NCI-H1694 treated with DMSO at 0.1 percent for 48 hours (cell line): ENCODE measurements around the gene TENT4A.
A peak's percentile ranks its signal among the peaks of the same experiment; 100 is the strongest.

Experiments used
- DNase-seq: peaks from one replicate; lab custom pipeline; 2025; lab: John Stamatoyannopoulos, UW

TENT4A gene

DNA sequence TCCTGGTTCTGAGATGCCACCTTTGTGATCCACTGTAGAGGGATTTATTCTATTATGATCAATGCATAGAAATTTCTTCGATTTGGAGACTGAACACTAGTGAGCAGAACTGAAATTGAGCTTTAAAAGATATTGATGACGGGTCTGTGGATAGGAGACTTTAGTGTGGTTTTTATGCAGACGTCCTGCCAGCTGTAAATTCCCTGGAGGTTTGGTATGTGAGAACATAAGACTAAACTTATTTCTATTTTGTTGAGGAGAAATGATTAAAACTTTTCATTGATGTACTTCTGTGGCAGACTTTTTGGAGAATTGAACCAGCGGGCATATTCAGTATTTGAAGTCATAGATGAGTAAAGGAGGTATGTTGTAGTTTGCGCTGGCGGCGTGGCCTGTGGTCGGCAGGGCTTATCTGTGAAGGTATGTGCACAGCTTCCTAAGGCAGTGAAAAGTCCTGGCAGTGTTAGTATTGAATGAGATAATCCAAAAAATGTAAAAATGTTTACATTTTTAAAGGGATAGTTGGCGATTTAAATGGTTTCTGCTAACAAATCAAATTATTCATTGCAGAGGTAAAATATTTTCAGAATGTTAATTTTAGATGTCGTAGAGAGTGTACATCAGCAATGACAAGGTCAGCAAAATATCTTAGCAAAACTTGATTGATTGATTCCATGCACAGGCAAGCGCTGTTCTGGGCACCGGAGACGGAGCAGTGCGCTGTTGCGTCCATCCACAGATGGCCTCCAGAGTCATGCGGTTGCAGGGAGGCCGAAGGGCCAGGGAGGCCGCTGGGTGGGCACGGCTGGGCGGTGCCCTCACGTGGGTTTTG, 20.4 kb downstream of the TENT4A start:
- DNase-seq: no peak

DNA sequence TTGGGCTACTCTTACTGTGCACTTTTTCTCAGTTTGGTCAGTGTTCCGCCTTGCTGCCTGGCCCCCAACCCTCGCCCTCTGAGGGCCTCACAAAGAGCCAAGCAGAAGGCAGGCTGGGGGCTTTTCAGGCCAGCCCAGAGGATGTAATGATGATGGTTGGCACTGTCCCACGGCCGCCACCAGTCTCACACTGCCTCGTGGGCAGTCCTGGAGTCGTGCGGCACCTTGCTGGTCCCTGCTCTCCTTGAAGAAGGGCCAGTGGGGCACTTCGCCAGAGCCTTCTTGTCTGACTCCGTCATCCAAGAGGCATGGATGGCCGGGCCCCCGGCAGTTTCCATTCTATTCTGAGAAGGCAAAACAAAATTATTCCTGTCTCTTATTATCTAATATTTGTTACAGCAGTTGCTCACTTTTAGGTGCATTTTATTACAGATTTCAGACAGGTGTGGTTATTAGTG, 21.0 kb downstream of the TENT4A start:
- DNase-seq: no peak

DNA sequence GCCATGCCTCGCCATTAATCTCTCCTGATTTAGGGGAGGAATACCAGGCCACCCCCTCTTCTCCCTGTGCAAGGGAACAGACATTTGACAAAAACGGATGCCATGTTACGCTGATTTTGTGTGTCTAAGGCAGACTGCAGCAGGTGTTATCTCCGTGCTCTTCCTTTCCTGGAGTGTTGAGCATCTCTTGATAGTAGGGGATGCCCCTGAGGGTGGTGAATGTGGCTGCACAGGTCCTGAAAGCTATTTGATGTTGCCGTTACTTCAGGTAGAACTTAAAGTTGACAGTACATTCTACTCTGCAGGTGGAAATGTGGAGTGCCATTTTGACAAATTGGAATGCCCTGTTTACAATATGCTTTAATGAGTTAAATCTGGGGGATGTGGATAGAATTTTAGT, 21.5 kb downstream of the TENT4A start:
- no peak for DNase-seq

DNA sequence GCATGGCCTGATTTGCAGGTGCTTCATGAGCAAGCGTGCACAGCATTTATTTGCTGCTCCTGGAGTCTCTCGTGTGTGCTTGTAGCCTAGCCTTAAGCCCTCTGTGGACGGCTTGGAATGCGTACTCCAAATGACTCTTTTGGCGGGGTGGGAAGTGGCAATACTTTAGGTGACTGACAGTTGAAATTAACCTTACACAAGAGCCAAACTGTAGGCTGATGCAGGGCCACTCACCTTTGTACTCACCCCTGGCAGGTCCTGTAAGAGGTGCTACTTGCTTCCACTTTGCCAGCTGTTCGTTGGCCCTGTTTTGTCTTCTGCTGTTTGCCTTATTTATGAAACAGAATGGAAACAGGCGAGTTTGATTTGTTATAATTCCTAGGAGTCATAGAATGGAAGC, 22.9 kb downstream of the TENT4A start:
- no peak for DNase-seq

DNA sequence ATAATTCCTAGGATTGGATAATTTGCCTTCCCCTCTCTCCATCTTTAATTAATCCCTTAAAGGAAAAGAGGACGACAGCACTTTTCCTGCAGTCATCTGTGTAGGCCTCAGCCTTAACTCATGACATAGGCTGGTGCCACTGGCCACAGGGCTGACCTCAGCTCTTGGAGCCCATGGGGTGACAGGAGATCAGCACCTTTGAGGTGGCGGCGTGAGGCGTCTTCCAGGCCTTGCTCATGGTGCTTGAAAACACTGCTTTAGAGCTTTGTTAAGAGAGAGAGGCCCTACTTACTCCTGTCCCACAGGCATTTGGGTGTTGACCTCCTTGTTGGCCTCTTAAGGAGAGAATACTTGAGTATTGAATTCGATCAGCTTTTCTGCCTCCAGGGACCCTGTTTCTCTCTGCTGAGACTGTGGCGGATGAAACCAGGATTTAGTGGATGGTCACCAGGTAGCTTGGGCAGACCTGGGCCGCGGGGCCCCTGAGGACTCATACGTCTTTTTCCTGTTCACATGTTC, 23.4 kb downstream of the TENT4A start:
- DNase-seq: no peak

DNA sequence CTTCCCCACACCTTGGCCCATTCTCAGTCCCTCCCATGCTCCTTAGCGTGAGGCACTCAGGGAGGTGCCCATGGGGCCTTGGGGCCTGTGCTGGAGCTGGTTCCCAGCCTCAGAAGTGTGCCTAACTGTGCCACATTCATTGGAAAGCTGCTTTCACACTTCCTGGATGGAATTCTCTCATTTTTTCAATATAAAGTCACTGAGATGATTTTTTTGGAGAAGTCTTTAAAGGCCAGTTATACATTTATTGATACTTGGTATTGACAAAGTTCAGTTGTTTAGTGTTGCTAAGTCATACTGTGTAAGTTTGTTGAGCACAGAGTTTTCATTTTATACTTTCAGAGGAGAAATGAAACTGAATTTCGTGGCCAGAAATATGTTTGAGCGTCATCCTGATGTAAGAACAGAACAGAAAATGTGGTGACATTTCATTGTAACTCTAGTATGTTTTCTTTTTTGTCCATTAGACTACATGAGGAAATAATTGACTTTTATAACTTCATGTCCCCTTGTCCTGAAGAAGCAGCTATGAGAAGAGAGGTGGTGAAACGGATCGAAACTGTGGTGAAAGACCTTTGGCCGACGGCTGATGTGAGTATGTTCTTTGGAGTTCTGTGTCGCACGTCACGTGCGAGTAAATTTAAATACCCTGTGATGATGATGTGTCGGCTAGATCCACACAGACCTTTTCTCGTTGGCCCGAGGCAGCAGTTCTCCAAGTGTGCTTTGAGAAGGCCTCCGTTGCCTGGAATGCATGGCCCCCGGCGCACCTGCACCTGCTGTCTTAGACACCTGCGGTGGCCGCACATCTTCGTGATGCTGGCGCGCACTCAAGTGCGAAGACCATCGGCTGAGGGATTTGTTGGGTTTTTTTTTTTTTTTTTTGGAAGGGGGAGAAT, 24.1 kb downstream of the TENT4A start:
- no peak for DNase-seq

DNA sequence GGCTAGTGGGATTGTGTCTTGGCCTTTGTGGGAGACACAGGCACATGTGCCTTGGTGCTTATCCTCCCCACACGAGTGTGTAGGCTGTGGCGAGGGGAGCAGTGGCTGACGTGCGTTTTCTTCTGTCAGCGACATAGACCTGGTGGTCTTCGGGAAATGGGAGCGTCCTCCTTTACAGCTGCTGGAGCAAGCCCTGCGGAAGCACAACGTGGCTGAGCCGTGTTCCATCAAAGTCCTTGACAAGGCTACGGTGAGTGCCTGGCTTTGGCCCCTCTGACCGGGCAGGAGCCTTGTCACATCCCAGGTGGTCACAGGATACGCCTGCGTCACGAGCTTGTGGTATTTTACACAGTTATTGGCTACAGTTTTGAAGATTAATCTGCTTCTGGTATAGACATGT, 26.4 kb downstream of the TENT4A start:
- no peak for DNase-seq

DNA sequence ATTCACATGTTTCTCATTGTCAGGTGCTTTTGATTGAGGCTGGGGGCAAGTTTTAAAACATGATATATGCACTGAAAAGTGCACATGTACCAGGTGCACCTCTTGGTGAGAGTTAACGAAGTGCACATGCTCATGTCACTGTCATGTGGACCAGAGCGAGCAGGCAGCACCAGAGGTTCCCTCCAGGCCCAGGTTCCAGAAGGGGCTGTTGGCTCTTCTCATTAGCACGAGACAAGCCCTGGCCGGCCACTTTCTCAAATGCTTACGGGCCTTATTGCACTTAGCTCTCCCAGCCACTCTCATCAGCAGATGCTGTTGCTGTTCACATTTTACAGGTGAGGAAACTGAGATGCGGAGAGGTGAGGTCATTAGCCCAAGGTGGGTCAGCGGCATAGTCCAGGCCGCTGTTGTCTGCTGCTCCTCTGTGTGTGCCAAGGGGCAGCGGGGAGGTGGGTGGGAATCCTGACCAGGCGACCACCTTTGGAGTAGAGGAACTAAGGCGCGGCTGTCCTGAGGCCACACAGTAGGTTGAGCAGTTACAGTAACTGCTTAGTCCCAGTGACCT, 27.4 kb downstream of the TENT4A start:
- no peak for DNase-seq

DNA sequence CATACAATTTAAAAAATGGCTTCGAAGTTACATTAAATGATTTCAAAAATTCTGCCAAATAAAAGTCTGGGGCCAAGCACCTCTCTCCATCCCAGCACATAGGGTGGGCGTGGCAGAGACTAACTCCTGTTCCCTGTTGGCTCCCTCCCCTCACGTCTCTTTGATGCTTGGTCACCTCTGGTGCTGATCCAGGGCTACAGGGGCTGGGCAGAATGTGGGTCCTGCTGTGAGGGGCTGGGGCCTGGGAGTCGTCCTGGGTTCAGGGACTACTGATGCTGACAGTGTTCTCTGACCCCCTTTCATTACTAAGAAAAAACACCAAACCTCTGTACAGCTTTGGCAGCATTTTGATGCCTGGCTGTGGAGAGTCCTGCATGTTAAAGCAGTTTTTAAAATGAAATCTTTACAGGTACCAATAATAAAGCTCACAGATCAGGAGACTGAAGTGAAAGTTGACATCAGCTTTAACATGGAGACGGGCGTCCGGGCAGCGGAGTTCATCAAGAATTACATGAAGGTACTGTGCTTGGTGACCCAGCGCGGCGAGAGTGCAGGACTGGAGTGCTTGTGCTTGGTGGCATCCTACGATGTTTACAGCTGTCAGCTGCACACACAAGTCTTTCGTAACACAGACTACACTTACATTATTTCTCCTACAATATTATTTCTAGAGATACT, 29.0 kb downstream of the TENT4A start:
- no peak for DNase-seq

DNA sequence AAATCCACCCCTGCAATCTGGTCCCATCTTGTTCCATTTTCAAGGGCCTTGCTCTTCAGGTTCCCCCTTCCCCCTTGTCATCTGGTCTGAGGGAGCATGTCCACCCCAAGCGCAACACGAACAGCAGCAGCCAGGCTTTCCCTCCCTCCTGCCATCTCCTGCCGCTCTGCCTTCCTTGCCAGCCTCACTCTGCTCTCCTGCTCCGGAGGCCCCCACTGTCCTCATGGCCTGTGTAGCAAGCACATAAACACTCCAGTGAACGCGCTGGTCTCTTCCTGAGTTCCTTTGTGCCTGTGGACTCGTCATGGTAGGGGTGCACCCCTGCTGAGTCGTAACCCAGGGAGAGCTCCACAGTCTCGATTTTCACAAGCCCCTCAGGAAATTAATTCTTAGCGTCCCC, 29.9 kb downstream of the TENT4A start:
- no peak for DNase-seq

DNA sequence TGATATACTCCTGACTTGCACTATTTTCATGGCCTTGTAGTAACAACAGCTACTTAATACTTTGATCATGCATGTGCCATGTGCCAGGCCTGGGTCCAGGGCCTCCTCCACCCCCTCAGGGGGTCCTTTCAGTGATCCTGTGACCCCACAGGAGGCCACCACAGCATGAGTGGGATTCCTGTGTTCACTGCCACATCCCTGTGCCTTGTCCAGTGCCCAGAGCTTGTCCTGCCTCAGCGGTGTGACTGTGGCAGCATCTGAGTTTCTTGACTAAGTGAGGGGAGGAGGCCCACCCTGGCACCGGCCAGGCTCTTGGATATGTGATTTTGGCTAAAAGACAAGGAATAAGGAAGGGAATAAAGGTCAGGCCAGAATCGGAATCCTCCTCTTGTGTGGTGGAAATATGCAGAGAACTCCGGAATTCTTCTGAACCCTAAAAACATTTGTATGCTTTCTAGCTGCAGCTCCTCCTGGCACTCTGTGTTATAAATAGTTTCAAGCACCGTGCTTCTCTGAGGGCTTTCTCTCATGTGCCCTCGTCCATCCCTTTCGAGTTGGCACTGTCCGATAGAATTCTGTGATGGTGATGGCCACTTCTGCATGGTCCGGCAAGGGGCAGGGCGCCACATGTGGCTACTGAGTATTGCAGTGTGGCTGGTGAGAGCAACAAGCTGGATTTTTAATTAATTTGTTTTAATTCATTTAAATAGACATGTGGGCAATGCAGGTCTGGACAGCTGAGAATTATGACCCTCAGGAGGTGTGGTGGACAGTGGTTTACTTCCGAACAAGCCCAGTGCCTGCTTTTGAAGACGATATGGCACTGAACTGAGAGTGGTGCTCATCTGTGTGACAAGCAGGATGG, 31.8 kb downstream of the TENT4A start:
- DNase-seq: no peak

DNA sequence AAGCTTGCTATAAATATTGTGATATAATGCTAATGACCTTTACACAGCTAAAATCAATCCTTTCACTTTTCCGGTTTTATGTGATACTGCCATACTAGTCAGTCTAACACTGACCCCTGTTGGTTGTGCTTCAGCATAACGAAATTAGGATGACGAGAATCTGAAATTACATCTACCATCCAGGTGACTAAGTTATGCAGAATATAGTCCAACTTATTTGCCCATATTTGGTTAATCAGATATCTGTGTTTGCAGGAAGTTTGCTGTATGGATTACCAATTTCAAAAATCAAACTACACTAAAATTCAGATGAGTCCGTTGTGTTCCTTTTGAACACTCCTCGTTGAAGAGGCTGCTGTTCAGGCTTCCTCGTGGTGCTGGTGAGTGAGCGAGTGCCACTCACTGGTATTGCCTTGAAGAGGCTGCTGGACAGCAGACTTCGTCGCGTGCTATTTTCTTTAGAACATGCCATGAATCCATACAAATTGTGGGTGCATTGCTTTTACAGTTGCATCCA, 32.5 kb downstream of the TENT4A start:
- DNase-seq: peak; percentile 62

DNA sequence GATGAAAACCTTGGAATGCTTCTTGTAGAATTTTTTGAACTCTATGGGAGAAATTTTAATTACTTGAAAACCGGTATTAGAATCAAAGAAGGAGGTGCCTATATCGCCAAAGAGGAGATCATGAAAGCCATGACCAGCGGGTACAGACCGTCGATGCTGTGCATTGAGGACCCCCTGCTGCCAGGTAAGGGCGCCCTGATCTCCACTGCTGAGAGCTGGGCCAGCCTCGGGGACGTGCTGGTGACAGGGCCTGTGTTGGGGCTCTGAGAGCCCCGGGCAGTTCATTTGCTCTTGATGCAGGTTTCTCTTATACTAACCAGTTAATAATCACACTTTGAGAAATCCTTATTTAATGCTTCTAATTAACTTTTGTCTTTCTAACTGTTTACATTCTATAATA, 33.0 kb downstream of the TENT4A start:
- no peak for DNase-seq

DNA sequence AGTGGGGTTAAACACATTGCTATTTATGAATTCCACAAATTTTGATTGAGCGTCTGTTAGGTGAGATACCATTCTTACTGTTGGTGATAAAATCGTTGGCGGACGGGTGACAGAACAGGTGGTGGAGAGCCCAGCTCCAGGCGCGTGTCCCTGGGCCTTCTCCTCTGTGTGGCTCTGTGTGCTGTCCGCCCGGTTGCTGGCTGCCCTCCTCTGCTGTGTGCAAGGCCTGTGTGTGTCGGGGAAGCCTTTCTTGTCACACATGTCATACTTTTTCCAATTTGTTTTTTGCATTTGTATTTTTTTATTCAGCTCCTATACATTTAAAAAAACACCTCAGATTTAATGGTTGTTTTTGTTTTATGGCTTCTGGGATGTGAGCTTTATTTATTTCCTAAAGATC, 33.9 kb downstream of the TENT4A start:
- no peak for DNase-seq

DNA sequence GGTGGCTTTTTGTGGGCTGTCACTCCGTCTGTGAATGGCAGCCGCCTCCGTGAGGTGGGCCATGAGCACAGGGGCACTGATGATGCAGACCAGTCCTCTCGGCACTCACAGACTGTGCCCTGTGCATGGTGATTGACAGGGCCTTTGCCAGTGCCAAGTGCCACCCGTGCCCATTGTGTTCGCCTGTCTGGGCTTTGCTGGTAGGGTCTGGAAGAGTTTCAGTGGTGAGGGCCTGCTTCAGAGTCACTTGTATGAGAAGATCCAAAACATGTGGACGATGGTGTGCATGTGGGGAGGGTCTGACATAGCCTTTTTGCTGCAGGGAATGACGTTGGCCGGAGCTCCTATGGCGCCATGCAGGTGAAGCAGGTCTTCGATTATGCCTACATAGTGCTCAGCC, 34.9 kb downstream of the TENT4A start:
- DNase-seq: no peak

DNA sequence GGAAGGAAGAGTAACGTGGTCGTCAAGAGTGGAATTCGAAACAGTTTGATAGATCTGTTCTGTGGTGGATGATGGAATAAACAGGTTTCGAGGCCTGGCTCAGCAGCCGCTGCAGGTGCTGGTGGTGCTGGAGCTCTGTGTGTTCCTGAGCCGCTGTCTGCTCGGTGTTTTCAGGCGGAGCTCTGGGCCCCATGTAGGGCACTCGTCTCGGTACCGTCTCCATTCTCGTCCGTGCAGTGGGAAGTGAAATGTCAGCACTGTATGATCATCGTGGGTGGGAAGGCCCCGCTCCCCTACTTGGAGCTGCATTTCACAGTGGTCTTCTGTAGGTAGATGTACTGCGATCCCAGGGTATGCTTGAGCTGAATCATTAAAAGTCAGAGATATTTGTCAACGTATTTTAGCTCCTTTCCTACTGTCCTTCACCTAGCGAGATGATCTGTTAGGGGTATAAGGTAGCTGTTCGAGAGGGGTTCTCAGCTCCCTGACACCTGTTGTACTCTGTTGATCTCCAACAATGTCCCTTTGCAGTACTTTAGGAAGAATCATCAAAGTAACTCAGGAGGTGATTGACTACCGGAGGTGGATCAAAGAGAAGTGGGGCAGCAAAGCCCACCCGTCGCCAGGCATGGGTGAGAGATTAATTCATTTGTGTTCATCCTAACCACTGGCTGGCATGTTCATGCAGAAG, 35.9 kb downstream of the TENT4A start:
- no peak for DNase-seq

DNA sequence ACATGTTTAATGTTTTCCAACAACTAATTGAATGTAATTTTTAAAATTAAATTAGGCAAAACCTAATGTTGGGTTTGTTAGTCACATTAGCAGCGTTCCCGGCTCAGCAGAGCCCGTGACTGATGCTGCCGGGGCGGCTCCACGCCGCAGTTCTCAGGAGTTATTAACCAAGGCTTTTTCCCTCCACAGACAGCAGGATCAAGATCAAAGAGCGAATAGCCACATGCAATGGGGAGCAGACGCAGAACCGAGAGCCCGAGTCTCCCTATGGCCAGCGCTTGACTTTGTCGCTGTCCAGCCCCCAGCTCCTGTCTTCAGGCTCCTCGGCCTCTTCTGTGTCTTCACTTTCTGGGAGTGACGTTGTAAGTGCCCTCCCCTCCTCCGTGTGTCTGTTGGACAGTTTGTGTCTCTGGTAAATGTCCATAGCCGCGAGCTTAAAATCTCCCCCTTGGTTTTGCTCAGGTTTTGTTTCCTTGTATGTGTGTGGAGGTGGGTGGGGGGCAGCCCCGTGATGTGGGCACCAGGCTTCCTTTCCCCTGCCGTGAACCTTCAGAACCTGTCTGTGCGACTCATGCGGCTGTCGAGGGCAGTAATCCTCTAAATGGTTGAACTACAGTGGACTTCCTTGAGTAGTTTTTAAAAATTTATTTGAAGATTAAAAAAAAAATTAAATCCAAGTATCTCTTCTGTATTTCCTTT, 37.1 kb downstream of the TENT4A start:
- no peak for DNase-seq

DNA sequence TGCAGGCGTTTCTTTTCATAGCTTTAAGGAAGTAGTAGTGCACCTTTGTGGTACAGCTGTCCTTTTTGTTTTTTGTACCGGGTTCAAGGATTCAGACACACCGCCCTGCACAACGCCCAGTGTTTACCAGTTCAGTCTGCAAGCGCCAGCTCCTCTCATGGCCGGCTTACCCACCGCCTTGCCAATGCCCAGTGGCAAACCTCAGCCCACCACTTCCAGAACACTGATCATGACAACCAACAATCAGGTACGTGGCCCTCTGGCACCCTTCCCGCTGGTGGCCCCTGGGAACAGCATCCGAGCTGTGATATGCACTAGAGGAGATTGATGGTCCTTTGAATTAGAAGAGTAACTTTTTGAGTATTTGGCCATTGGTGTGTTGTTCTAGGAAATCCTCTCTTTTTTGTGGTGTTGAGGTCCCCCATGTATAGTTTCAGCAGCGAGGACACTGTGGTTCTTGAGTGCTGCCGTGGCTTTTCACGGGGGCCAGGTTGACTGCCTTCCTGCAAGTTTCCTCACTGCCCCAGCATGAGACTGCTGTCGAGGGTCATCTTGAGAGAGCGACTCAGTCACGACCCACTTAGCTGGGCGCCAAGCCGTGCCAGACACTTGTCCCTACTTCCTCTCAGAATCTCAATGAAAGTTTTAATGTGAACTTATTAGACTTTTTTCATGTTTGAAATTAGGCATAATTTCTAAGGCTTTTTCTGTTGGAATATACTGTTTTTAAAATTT, 37.9 kb downstream of the TENT4A start:
- no peak for DNase-seq

DNA sequence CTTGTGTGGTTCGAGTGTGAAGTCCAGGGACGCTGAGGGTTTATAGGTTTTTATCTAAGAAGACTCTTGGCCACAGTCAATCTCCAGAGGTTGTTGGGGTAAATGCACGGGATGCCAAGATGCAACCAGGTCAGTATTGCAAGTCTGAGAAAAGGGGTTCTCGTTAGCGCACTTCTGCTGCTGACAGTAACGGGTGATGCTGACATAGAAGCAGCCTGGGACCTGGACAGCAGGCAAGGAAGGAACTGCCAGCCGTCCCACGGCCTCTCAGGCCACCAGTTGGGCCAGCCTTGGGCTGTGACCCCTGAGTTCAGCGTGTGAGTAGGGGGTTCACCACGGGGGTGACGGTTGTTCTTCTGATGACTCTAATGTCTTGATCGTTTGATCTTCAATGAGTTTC, 39.0 kb downstream of the TENT4A start:
- DNase-seq: no peak
